ENCODE results near the gene PARP6.

PARP6 gene, protein sequence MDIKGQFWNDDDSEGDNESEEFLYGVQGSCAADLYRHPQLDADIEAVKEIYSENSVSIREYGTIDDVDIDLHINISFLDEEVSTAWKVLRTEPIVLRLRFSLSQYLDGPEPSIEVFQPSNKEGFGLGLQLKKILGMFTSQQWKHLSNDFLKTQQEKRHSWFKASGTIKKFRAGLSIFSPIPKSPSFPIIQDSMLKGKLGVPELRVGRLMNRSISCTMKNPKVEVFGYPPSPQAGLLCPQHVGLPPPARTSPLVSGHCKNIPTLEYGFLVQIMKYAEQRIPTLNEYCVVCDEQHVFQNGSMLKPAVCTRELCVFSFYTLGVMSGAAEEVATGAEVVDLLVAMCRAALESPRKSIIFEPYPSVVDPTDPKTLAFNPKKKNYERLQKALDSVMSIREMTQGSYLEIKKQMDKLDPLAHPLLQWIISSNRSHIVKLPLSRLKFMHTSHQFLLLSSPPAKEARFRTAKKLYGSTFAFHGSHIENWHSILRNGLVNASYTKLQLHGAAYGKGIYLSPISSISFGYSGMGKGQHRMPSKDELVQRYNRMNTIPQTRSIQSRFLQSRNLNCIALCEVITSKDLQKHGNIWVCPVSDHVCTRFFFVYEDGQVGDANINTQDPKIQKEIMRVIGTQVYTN

DNA sequence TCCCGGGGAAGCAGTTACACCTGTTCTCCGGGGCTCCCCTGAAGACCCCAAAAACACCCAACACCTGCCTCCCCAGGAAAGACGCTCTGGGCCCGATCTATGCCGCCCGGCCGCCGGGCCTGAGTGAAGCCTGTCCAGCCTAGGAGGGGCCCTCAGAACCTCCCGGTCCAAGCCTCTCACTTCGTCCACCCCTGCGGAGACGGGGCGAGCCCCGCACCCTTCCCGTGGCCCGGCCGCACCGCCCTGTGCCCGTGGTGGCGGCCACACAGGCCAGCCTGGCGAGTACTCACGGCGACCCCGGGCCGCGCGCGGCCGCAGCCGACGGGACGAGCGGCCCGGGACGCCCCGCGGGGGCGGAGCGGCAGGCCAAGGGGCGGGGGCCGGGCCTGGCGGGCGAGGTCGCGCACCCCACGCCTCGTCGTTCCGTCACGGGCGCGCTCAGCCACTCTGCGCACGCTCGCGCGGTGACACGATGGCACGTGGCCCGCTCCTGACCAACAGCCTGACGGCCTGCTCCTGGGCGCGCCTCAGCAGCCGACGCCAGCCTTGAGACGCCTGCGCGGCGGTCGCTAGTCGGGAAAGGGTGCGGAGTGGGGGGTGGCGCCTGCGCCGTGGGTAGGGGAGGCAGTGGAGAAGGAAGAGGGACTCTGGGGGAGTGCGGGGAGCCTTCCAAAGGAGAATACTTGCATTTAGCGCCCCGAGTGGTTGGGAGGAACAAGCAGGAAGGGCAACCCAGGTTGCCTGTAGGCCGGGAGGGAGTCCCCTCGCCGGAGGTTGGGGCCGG is at the start of gene PARP6:
TSS of gene PARP6 (minus strand) at position 342 of the 784 bp plus-strand sequence. CDS start 5,077 bp downstream, outside the sequence.
- peak; percentile 98 for DNase-seq

DNA sequence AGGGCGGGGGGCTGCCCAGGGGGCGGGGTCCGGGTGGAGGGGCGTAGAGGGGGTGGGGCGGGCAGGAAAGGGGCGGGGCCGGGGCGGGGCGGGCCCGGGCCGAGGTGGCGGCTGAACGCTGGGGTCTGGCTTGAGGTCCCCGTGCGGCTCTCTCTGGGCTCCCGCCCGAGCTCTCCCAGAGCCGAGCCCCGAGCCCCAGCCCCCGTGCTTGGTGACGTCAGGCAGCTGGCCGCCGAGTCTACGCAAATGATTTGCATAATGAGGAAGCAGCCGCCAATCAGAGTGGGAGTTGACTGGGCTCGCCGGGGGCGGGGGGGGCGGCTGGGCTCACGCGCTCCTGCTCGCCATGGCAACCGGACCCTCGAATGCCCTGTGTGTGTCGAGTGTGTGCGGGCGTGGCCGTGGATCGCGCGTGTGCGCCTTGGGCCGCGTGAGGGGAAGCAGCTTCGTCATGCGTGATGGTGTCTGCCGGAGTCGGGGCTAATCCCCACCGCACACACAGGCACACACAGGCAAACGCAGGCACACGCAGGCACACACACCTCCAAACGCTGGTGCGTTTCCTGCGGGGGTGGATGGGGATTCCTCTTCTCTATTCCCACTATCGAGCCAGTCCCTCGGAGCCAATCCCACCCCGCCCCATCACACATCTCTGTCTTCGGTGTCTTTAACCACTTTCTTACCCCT is 47.8 kb upstream of the PARP6 start, which contains the start of gene CELF6:
TSS of gene CELF6 (minus strand) at position 173 of the 687 bp plus-strand sequence. CDS start 283 bp downstream, outside the sequence.
- DNase-seq: peak; percentile 60

- peak; percentile 36 for DNase-seq
Observed at GRCh38 chr15:72319360-72319984, 47.1 kb upstream of the PARP6 start.

DNA sequence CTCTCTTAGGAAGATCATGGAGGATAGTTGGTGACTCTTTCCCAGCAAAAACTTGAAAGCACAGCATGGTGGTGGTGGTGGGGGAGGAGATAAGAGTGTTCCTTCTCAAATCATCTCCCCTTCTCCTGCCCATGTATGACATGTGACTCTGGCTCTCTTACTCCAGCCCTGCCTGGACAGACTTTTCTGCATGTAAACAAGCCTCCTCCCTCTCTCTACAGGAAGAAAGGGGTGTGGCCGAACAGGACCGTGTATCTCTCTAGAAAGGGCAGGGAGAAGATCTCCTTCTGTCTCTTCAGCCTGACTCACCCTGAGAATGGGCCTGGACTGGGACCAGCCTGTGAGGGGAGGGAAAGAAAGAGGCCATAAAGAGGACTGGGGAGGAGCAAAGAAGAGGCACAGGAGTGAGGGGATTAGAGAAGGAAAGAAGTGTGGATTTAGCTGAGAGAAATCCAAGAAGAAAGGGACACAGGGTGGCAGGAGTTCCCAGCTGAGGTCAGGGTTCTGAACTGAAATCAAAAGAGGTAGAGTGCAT is 46.1 kb upstream of the PARP6 start:
- no peak for DNase-seq

GRCh38 chr15:72315706-72316370 is 43.5 kb upstream of the PARP6 start:
- no peak for DNase-seq

- no peak for DNase-seq
Observed at GRCh38 chr15:72313881-72314280, 41.5 kb upstream of the PARP6 start.

GRCh38 chr15:72313448-72313840 is 41.1 kb upstream of the PARP6 start:
- no peak for DNase-seq

DNA sequence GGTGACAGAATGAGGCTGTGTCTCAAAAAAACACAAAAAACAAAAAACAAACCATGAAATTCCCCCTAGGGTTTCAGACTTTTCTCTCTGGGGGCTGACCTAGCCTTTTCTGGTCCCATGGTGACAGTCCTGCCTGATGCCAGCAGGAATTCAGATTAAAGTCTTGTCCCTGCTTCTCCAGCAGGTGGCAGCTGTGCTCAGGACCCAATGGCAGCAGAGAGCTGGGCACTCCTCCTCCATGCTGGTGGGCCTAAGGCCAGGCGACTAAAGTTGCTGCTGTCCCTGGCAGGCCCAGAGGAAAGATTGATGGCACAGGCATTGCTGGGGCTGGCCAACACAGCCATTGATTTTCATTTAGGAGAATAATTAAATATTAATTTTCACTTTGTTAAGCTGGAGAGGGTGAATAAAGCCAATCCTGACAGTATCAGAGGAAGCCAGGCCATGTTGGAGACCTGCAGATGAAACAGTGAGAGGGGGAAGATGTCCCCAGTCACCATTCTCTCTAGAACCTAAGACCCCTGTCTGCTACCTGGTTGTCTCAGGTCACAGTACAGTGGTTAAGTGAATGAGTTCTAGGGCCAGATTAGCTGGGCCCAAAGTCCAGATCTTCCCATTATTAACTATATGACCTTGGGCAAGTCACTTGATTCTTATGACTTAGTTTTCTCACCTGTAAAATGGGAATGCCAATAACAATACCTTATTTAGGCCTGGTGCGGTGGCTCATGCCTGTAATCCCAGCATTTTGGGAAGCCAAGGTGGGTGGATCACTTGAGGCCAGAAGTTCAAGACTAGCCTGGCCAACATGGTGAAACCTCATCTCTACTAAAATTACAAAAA is 40.5 kb upstream of the PARP6 start:
- peak; percentile 49 for DNase-seq

GRCh38 chr15:72307026-72307425 is 34.7 kb upstream of the PARP6 start:
- DNase-seq: no peak

DNA sequence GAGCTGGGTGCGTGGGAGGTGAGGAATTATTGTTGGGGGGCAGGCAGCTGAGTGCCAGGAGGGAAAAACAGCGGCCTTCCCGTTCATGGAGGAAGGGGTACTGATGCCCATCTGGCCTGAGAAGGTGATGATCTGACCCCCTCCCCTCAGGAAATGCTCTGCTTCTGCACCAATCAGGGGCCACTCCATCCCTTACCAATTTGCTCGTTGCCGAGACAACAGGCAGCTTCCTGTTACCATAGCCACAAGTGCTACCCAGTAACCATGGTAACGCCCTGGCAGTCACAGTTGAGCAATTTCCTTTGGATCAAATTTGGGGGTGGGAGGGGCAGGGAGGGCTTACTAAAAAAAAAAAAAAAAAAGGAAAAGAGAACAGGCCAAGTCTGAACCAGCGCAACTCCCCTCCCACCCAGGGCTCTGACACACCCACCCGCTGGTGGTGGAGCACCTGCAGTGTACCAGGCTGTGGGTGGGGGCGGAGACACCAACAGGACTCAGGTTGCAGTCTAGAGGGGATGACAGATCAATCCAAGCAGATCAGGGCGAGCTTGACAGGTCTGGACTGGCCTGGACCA is 33.9 kb upstream of the PARP6 start:
- peak; percentile 23 for DNase-seq

DNA sequence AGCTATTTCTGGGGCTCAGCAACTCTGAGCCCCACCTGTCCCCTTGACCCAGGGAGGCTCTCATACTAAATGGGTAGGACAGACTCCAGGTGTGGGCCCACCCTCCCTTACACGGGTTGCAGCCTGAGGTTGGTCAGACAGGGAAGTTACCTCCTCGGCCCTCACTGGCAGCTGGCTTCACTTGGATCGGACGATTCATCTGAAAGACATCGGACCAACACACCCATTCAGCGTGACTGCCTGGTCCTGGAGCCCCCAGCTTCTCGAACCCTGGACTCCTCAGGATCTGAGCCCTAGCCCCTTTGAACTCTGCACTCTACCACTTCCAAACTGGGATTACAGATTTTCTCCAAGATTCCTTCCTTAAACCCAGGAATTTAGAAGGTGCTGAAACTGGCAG is 32.2 kb upstream of the PARP6 start:
- DNase-seq: no peak

- no peak for DNase-seq
Observed at GRCh38 chr15:72302955-72303354, 30.6 kb upstream of the PARP6 start.

DNA sequence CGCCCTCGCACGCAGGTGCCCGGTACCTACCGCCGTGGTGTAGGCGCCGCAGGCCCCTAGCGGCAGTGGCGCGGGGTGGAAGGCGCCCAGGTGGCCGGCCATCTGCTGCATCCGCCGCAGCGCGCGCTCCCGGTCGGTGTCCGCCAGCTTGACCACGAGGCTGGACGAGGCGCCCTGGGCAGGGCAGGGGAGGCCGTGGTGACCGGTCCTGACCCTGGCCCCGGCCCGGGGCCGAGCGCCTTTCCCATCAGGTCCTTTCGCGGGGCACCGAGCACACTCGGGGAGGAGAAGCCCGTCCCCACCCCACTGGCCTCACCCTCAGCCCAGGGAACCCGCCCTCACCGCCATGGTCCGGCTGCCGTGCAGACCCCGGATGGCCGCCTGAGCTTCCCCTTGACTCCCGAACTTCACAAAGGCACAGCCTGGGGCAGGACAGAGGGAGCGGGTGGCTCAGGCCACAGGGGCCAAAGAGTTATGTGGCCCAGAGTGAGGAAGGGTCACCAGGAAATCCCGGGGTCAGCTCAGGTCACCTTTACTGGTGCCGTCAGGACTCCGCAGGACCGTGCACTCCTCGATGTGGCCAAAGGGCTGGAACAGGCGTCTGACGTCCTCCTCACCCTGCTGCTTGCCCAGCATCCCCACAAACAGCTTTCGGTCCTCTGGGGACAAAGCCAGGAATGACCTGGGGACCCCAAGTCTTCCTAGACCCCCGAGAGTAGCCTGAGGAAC is 17.4 kb upstream of the PARP6 start:
- no peak for DNase-seq

DNA sequence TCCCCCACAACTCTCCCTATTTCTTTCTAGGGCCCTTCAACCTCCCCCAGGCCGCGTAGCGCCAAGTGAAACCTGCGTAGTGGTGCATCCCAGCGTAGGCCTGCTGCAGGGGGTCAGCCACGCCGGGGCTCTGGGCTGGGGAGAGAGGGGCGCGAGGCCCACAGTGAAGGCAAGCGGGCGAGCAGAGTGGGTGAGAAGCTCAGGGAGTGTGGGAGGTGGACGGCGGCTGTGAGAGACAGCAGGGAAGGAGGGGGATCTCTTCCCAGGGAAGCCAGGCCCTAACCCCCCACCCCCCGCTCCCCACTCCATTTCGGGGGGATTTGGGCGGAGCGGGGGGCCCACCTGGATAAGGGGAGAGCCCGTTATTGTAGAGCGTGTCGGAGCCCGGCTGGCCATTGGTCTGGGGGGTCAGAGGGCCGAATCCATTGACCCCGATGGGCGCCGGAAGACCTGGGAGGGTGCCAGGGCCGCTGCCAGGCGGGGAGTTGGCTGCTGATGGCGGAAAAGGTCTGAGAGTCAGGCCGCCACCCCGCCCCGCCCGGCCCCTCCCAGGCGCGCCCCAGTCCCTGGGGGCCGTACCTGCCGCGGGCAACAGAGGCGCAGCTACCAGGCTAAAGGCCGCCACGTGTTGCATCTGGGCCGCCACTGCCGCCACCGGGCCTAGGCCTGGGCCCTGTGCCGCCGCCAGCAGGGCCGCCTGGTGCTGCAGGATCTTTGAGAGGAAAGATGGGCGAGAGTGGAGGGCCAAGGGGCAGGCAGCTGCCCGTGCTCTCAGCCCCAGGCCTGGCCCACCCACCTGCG is 16.6 kb upstream of the PARP6 start:
- no peak for DNase-seq

DNA sequence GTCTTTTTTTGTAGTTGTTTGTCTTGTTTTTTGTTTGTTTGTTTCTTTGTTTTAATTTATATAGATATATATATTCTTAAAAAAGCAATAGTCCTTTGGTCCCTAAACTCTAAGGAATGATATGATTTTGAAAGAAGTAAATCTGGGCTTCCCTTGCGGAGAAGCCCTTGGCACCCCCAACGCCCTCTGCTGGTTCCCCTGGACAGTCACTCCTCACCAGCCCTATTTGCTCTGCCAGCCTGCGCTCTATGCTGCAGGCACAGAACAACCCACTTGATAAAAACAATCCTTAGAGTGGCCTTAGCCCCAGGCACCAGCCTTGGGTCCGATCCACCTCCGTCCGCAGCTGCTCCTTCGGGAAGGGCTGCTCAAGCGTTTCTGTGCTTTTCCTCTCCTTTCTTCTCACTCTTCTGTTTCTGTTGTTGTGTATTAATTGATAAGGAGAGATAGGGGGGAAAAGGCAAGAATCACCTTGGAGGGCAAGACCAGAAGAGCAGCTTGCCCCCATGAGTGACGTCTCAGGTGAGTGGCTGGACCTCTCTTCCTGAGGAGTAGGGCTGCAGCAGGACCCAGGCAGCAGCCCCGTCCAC is 13.7 kb upstream of the PARP6 start:
- DNase-seq: peak; percentile 47

DNA sequence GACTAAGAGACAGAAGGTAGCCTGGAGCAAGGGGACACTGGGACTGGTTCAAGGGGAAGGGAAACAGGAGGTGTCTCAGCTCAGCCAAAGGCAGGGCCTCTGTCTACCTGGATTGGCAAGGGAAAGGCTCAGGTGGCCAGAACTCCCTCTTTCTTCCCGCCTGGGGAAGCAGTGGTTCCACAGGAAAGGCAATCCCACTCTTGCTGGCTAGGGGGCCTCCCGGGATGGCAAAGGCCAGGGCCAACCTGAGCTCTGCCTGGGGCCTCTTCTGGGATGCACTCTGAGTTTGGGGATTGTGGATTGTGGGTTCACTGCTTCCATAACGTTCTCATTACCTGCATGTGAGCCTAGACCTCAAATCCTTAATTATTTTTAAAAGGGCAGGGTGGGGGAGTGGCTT is 13.0 kb upstream of the PARP6 start:
- no peak for DNase-seq

GRCh38 chr15:72284781-72285180 is 12.4 kb upstream of the PARP6 start:
- no peak for DNase-seq

DNA sequence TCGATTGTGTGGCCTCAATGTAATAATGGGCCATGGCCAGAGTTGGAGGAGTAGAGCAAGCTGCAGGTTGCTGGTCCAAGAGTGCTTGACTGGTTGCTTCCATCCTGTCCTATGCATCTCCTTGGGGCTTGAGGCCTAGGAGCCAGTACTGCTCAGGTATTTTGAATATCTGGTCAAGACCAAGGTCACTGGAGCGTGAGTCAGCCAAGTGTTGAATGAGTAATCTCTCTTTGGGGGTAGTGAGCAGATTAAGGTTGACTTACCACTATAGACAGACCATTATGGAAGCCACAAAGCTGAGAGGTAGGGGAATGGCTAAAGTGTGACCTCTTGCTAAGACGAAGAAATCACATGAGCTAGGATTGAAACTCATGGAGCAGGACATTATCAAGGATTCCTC is 9.4 kb upstream of the PARP6 start:
- no peak for DNase-seq
